Nephron progenitor cell (in vitro differentiated cells): ENCODE results near the gene OTOA.
A peak's percentile ranks its signal among the peaks of the same experiment; 100 is the strongest.
"Not testable (repeated sequence)": the region's sequence is repeated elsewhere in the genome, so short reads cannot be mapped to it uniquely, and the experiment has no call there.

Experiments used
- DNase-seq: peaks from one replicate; pipeline ENCODE4 v3.0.0; 2021
- H3K27ac Mint-ChIP-seq: 2 replicates; pipeline ENCODE4 v1.8.0; 2021; ENCODE audit warnings: mild to moderate bottlenecking, moderate library complexity, mixed read lengths
- H3K27me3 Mint-ChIP-seq: 2 replicates; pipeline ENCODE4 v1.8.0; 2021; ENCODE audit warnings: mild to moderate bottlenecking, low read depth, mixed read lengths; ENCODE audit not compliant: poor library complexity
- H3K36me3 Mint-ChIP-seq: 2 replicates; pipeline ENCODE4 v1.8.0; 2021; ENCODE audit warnings: low read depth, mixed read lengths
- H3K4me1 Mint-ChIP-seq: 2 replicates; pipeline ENCODE4 v1.8.0; 2021; ENCODE audit warnings: mixed read lengths
- H3K4me3 Mint-ChIP-seq: 2 replicates; pipeline ENCODE4 v1.8.0; 2021; ENCODE audit warnings: mild to moderate bottlenecking, moderate library complexity, mixed read lengths
- H3K9me3 Mint-ChIP-seq: 2 replicates; pipeline ENCODE4 v1.8.0; 2021; ENCODE audit warnings: mild to moderate bottlenecking, moderate library complexity, mixed read lengths
- TF ChIP-seq, protein P1 (sequence below): fragments of 200-600 bp; sonication (generic); IDR thresholded peaks from 2 replicates; pipeline ENCODE4 v1.5.0; 2021; ENCODE audit warnings: antibody characterized with exemption

OTOA gene

GRCh38 chr16:21684199-21684598 is 20.4 kb downstream of the OTOA start:
- Mint-ChIP-seq H3K4me3 (no peak overlapping the region), H3K27me3 (peaks cover 14% of the 10 kb centered on the region), H3K9me3 (no peaks in the 10 kb centered on the region), H3K27ac (no peak overlapping the region), H3K4me1 (no peaks in the 10 kb centered on the region), H3K36me3 (no peaks in the 10 kb centered on the region)
- TF ChIP-seq, protein P1, sequence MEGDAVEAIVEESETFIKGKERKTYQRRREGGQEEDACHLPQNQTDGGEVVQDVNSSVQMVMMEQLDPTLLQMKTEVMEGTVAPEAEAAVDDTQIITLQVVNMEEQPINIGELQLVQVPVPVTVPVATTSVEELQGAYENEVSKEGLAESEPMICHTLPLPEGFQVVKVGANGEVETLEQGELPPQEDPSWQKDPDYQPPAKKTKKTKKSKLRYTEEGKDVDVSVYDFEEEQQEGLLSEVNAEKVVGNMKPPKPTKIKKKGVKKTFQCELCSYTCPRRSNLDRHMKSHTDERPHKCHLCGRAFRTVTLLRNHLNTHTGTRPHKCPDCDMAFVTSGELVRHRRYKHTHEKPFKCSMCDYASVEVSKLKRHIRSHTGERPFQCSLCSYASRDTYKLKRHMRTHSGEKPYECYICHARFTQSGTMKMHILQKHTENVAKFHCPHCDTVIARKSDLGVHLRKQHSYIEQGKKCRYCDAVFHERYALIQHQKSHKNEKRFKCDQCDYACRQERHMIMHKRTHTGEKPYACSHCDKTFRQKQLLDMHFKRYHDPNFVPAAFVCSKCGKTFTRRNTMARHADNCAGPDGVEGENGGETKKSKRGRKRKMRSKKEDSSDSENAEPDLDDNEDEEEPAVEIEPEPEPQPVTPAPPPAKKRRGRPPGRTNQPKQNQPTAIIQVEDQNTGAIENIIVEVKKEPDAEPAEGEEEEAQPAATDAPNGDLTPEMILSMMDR = peak; percentile 39
- DNase-seq = no peak

- no peaks in the 10 kb centered on the region for H3K4me1 Mint-ChIP-seq
- H3K36me3 Mint-ChIP-seq = no peaks in the 10 kb centered on the region
- no peak overlapping the region for H3K4me3 Mint-ChIP-seq
- H3K27ac Mint-ChIP-seq = no peak overlapping the region
- peak; percentile 78 for DNase-seq
- no peaks in the 10 kb centered on the region for H3K9me3 Mint-ChIP-seq
- peaks cover 13% of the 10 kb centered on the region for H3K27me3 Mint-ChIP-seq
- TF ChIP-seq, protein P1 = no peak
Measured at GRCh38 chr16:21685034-21685455, 21.3 kb downstream of the OTOA start.

DNA sequence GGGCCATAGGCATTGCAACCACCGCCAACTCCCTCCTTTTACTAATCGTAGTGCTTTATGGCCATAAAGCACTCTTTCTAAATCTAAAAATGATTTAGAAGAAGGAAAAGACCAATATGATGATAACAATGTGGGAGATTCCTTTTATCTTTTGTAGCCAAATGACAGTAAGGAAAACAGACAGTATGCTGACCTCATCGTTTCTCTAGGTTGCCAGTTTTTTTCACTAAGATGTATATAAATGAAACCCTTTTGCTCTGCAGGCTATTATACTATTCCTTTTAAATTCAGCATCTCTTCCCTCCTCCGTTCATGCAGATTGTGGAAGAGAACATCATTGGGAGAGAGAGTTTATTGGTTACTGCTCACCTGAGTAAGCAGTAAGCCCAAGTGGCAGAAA is 25.3 kb downstream of the OTOA start:
- H3K36me3 Mint-ChIP-seq = no peaks in the 10 kb centered on the region
- no peaks in the 10 kb centered on the region for H3K4me1 Mint-ChIP-seq
- H3K27ac Mint-ChIP-seq = no peak overlapping the region
- no peak for DNase-seq
- TF ChIP-seq, protein P1 = no peak
- H3K27me3 Mint-ChIP-seq = peaks cover 17% of the 10 kb centered on the region
- no peak overlapping the region for H3K4me3 Mint-ChIP-seq
- peaks cover 4% of the 10 kb centered on the region for H3K9me3 Mint-ChIP-seq

DNA sequence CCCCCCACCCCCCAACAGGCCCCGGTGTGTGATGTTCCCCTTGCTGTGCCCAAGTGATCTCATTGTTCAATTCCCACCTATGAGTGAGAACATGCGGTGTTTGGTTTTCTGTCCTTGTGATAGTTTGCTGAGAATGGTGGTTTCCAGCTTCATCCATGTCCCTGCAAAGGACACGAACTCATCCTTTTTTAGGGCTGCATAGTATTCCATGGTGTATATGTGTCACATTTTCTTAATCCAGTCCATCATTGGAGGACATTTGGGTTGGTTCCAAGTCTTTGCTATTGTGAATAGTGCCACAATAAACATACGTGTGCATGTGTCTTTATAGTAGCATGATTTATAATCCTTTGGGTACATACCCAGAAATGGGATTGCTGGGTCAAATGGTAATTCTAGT is 27.2 kb downstream of the OTOA start:
- not testable (repeated sequence) for H3K9me3 Mint-ChIP-seq, H3K4me3 Mint-ChIP-seq, H3K27ac Mint-ChIP-seq, DNase-seq, H3K36me3 Mint-ChIP-seq, H3K4me1 Mint-ChIP-seq
- peaks cover 17% of the 10 kb centered on the region for H3K27me3 Mint-ChIP-seq

GRCh38 chr16:21694609-21695008 is 30.8 kb downstream of the OTOA start:
- H3K4me1 Mint-ChIP-seq = peaks cover 6% of the 10 kb centered on the region
- no peak overlapping the region for H3K4me3 Mint-ChIP-seq
- H3K27ac Mint-ChIP-seq = no peak overlapping the region
- no peaks in the 10 kb centered on the region for H3K36me3 Mint-ChIP-seq
- H3K9me3 Mint-ChIP-seq = peaks cover 4% of the 10 kb centered on the region
- peaks cover 14% of the 10 kb centered on the region for H3K27me3 Mint-ChIP-seq
- TF ChIP-seq, protein P1 = no peak
- DNase-seq = no peak

- Mint-ChIP-seq H3K4me3 (no peak overlapping the region), H3K36me3 (no peaks in the 10 kb centered on the region), H3K27me3 (peaks cover 14% of the 10 kb centered on the region), H3K9me3 (no peaks in the 10 kb centered on the region), H3K4me1 (peaks cover 6% of the 10 kb centered on the region), H3K27ac (no peak overlapping the region)
- TF ChIP-seq, protein P1 = no peak
- DNase-seq = no peak
Measured at GRCh38 chr16:21697032-21697431, 33.3 kb downstream of the OTOA start.
